Activated naive CD4-positive, alpha-beta T cell treated with anti-CD3 and anti-CD28 coated beads for 36 hours (primary cell): Measurements from ENCODE around the gene TNRC6C. TPM values are rescaled to one million over a fixed set of nuclear protein-coding genes. Genes with fewer than 3 reads are reported as not detected.
A peak's percentile ranks its signal among the peaks of the same experiment; 100 is the strongest.

Source experiments
- CTCF ChIA-PET: fragments of 350-600 bp; sonication (Branson Sonifier 250); formaldehyde crosslinking; loops from one replicate; lab custom pipeline; 2021; ENCODE audit warnings: antibody characterized with exemption; lab: Charles Lee
- DNase-seq: peaks from one replicate; pipeline ENCODE4 v3.0.0-alpha.2; 2020
- H3K27ac Mint-ChIP-seq: one replicate; pipeline ENCODE4 v1.8.0; 2021; ENCODE audit warnings: mild to moderate bottlenecking, mixed read lengths
- H3K27me3 Mint-ChIP-seq: one replicate; pipeline ENCODE4 v1.8.0; 2021; ENCODE audit warnings: low read depth, mixed read lengths
- H3K36me3 Mint-ChIP-seq: one replicate; pipeline ENCODE4 v1.8.0; 2021; ENCODE audit warnings: low read depth, mixed read lengths
- H3K4me1 Mint-ChIP-seq: one replicate; pipeline ENCODE4 v1.8.0; 2021; ENCODE audit warnings: low read depth, mixed read lengths
- H3K4me3 Mint-ChIP-seq: one replicate; pipeline ENCODE4 v1.8.0; 2021; ENCODE audit warnings: mild to moderate bottlenecking, moderate library complexity, mixed read lengths
- H3K9me3 Mint-ChIP-seq: one replicate; pipeline ENCODE4 v1.8.0; 2021; ENCODE audit warnings: mixed read lengths
- intact Hi-C: fragments of 100-400 bp; cut with micrococcal nuclease; formaldehyde crosslinking; loops from one replicate; pipeline ENCODE4 v1.15.1; 2023
- total RNA-seq, 2 experiments: library from RNA; stranded (reverse); gene quantifications; one replicate each; pipeline ENCODE4 v1.2.3, GENCODE V29; 2021

The TNRC6C gene
- total RNA-seq, 2 experiments from 2014 or later: 11.4 to 12.8 TPM

- peaks cover 2% of the 10 kb centered on the region for H3K9me3 Mint-ChIP-seq
- peaks cover 26% of the 10 kb centered on the region for H3K36me3 Mint-ChIP-seq
- no peak overlapping the region for H3K4me3 Mint-ChIP-seq
- CTCF ChIA-PET: interaction anchor here (0.9 kb wide), 1 partner anchor 31 kb away, joined by 3 read pairs; no protein-coding TSS in a partner anchor
- DNase-seq: no peak
- intact Hi-C loops: no loop called here
- H3K4me1 Mint-ChIP-seq: peaks cover 15% of the 10 kb centered on the region
- H3K27ac Mint-ChIP-seq: no peak overlapping the region
- H3K27me3 Mint-ChIP-seq: no peaks in the 10 kb centered on the region
Measured at GRCh38 chr17:78103311-78103710, 144.8 kb downstream of the TNRC6C start.

GRCh38 chr17:78104540-78104941 is 146.0 kb downstream of the TNRC6C start:
- Mint-ChIP-seq H3K4me1 (peaks cover 17% of the 10 kb centered on the region), H3K9me3 (no peaks in the 10 kb centered on the region), H3K36me3 (peaks cover 19% of the 10 kb centered on the region), H3K27ac (no peak overlapping the region), H3K4me3 (no peak overlapping the region), H3K27me3 (no peaks in the 10 kb centered on the region)
- DNase-seq: no peak
- intact Hi-C loops: no loop called here
- CTCF ChIA-PET: no interaction called here

- Mint-ChIP-seq H3K27me3 (no peaks in the 10 kb centered on the region), H3K4me1 (peaks cover 19% of the 10 kb centered on the region), H3K9me3 (no peaks in the 10 kb centered on the region), H3K27ac (no peak overlapping the region), H3K4me3 (no peak overlapping the region), H3K36me3 (peaks cover 14% of the 10 kb centered on the region)
- CTCF ChIA-PET: no interaction called here
- intact Hi-C loops: no loop called here
- no peak for DNase-seq
Measured at GRCh38 chr17:78105101-78105500, 146.6 kb downstream of the TNRC6C start.

DNA sequence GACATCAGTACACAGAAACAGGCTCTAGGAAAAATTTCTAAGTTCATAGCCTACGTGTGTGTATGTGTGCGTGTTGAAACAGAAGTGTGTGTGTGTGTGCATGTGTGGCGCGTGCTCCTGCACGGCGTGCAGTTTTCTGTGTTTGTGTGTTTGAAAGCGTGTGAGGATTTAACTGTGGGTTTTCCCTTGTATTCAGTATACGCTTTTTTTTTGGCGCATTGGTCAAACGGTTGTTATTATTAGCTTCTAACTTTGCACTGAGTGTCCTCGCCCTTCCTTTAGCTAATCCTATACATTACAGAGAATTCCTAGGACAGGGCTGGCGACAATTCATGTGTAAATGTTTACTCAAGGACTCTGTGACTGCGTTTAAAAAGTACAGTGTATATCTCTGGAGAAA is 147.0 kb downstream of the TNRC6C start:
- DNase-seq: no peak
- no peak overlapping the region for H3K27ac Mint-ChIP-seq
- no peaks in the 10 kb centered on the region for H3K9me3 Mint-ChIP-seq
- intact Hi-C loops: no loop called here
- H3K27me3 Mint-ChIP-seq: no peaks in the 10 kb centered on the region
- CTCF ChIA-PET: interaction anchor here (0.6 kb wide), 1 partner anchor 87 kb away, joined by 3 read pairs; no protein-coding TSS in a partner anchor
- H3K36me3 Mint-ChIP-seq: peaks cover 15% of the 10 kb centered on the region
- H3K4me1 Mint-ChIP-seq: peaks cover 20% of the 10 kb centered on the region
- no peak overlapping the region for H3K4me3 Mint-ChIP-seq

DNA sequence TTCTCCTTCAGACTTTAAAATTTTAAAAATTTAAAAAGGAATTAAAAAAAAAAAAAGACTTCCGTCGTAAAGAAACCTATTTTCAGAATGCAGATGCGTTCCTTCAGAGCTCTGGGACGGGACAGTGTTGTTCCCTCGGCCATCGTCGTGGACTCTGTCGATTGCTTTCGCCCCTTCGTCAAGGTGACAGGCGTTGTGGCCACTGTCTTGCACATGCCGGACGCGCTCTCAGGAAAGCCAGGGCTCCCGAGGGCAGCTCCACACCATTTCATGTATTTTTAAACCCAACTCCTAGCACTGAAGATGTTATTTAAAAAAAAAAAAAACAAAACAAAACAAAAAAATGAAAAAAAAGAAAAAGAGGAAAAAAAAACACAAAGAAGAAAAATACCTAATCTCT is 147.7 kb downstream of the TNRC6C start:
- DNase-seq: no peak
- intact Hi-C loops: no loop called here
- Mint-ChIP-seq H3K9me3 (no peaks in the 10 kb centered on the region), H3K4me1 (peaks cover 20% of the 10 kb centered on the region), H3K36me3 (peaks cover 13% of the 10 kb centered on the region), H3K4me3 (no peak overlapping the region), H3K27me3 (no peaks in the 10 kb centered on the region), H3K27ac (no peak overlapping the region)
- CTCF ChIA-PET: interaction anchor here (0.6 to 0.7 kb wide), 3 partner anchors 13 to 144 kb away, joined by 3 to 4 read pairs (median 3); no protein-coding TSS in a partner anchor

- peaks cover 10% of the 10 kb centered on the region for H3K36me3 Mint-ChIP-seq
- no peaks in the 10 kb centered on the region for H3K9me3 Mint-ChIP-seq
- intact Hi-C loops: no loop called here
- peaks cover 20% of the 10 kb centered on the region for H3K4me1 Mint-ChIP-seq
- DNase-seq: peak; percentile 36
- no peak overlapping the region for H3K4me3 Mint-ChIP-seq
- peak overlapping the region; percentile 51 for H3K27ac Mint-ChIP-seq
- CTCF ChIA-PET: interaction anchor here (0.7 to 10.2 kb wide), 3 partner anchors 22 to 67 kb away, joined by 3 to 100 read pairs (median 7); no protein-coding TSS in a partner anchor
- H3K27me3 Mint-ChIP-seq: no peaks in the 10 kb centered on the region
Measured at GRCh38 chr17:78107457-78107856, 149.0 kb downstream of the TNRC6C start.

DNA sequence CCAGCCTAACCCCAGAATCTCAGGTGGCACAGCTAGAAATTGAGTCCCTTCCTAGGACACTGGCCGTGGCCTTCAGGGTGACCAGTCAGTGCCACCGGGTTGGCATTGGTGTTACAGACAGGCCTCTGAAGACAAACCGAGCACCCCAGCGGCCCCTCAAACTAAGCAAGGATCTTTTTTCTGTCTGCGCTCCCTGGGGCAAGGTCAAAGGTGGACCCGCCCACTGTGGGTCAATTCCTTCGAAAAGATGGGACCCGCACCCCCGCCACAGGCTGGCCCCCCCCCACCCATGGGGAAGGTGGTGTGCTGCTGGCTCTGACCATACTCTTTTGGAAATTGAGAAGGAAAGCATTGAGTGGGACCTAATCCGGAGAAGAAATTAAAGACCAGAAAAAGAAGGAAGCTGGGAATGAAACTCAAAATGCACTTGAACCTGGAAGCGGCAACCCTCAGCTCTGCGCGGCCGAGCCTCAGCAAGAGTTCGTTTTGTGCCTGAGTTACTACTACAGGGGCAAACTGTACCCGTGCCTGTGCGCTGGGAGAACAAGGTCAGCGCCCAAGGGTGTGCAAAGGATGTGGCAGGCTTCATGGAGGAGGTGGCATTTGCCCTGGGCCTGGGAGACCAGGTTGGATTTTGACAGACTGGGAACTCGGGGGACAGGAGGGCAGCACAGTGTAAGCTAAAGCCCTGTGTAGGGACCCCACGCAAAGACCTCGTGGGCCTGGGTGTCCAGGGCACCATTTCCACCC is 149.6 kb downstream of the TNRC6C start:
- H3K36me3 Mint-ChIP-seq: peaks cover 12% of the 10 kb centered on the region
- CTCF ChIA-PET: interaction anchor here (1.1 to 10.2 kb wide), 4 partner anchors 12 to 29 kb away, joined by 3 to 100 read pairs (median 6); partner anchors contain the start of gene TMC8
- intact Hi-C loops: no loop called here
- H3K9me3 Mint-ChIP-seq: no peaks in the 10 kb centered on the region
- no peak for DNase-seq
- H3K27ac Mint-ChIP-seq: peak overlapping the region; percentile 51
- H3K4me1 Mint-ChIP-seq: peaks cover 26% of the 10 kb centered on the region
- no peak overlapping the region for H3K4me3 Mint-ChIP-seq
- H3K27me3 Mint-ChIP-seq: no peaks in the 10 kb centered on the region

DNA sequence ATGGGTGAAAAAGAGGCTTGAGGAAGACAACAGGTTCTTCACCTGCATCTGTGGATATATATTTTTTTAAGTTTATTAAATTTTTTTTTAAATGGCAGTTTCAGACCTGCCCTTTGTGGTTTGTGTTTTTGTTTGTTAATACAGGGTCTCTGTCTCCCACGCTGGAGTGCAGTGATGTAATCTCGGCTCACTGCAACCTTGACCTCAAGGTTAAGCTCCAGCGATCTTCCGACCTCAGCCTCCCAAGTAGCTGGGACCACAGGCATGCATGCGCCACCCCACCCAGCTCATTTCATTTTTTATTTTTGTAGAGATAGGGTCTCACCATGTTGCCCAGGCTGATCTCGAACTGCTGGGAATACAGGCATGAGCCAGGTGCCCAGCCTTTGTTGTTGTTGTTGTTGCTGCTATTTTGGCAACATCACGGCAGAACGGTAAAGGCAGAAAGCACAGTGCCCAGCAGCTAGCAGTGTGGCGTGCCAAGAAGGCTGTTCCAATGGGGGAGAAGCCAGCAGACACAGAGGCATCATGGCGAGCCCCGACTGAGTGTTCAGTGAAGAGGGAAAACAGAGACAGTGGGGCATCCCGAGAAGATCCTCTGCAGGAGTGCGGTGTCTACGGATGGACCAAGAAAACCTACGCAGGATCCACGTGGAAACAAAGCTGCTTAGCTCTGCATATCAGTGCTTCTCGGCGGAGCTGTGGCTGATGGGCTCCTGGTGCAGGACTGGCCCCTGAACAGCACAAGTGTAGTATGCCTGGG is 150.4 kb downstream of the TNRC6C start:
- Mint-ChIP-seq H3K9me3 (no peaks in the 10 kb centered on the region), H3K4me1 (peaks cover 33% of the 10 kb centered on the region), H3K36me3 (peaks cover 11% of the 10 kb centered on the region), H3K4me3 (no peak overlapping the region), H3K27ac (peak overlapping the region; percentile 41), H3K27me3 (no peaks in the 10 kb centered on the region)
- intact Hi-C loops: no loop called here
- CTCF ChIA-PET: interaction anchor here (0.9 to 10.2 kb wide), 5 partner anchors 12 to 107 kb away, joined by 3 to 100 read pairs (median 4); partner anchors contain the start of gene TMC8
- no peak for DNase-seq

DNA sequence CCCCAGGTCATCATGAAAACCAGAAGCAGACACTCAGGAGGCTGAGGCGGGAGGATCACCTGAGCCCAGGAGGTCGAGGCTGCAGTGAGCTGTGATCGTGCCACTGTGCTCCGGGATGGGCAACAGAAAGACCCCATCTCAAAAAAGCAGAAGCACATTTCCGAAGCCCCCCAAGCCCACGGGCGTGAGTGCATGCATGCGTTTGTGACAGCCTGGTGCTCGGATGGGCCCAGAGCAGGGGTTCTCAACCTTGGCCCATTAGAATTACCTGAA is 150.9 kb downstream of the TNRC6C start:
- Mint-ChIP-seq H3K4me1 (peaks cover 38% of the 10 kb centered on the region), H3K36me3 (peaks cover 14% of the 10 kb centered on the region), H3K9me3 (no peaks in the 10 kb centered on the region), H3K27me3 (no peaks in the 10 kb centered on the region), H3K4me3 (no peak overlapping the region), H3K27ac (no peak overlapping the region)
- CTCF ChIA-PET: interaction anchor here (0.9 to 10.2 kb wide), 4 partner anchors 21 to 107 kb away, joined by 3 to 100 read pairs (median 5); partner anchors contain the start of gene TMC8
- intact Hi-C loops: no loop called here
- DNase-seq: no peak

DNA sequence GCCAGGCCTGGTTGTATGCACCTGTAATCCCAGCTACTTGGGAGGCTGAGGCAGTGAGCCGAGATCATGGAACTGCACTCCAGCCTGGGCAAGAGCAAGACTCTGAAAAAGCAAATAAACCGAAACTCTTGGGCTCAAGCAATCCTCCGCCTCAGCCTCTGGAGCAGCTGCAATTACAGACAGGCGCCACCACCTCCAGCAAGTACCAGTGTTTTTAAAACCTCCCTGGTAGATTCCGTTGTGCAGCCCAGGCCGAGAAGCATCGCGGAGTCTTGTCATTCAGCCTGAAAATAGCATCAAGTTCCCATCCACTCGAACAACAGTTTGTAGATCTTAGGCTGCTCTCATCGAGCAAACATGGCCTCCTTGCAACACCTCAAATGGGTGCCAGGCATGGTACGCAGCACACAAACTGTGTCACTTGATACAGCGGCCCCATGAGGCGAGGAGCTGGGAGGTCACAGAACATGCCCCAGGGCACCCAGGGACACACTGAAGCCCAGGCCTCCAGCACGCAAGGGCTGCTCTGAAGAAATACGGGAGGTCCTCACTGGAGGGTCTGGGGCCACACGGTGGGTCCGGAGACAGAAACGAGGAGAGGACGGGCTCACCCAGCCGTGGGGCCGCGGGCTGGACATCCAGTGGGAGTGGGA is 152.0 kb downstream of the TNRC6C start:
- DNase-seq: no peak
- H3K9me3 Mint-ChIP-seq: no peaks in the 10 kb centered on the region
- CTCF ChIA-PET: interaction anchor here (1.9 to 10.2 kb wide), 2 partner anchors 26 kb away, joined by 4 to 100 read pairs; no protein-coding TSS in a partner anchor
- intact Hi-C loops: loop anchor here (5.0 kb wide), 1 partner anchor 88 kb away; no protein-coding TSS in a partner anchor
- no peak overlapping the region for H3K4me3 Mint-ChIP-seq
- H3K36me3 Mint-ChIP-seq: peaks cover 14% of the 10 kb centered on the region
- no peaks in the 10 kb centered on the region for H3K27me3 Mint-ChIP-seq
- H3K27ac Mint-ChIP-seq: no peak overlapping the region
- H3K4me1 Mint-ChIP-seq: peaks cover 42% of the 10 kb centered on the region

GRCh38 chr17:78111016-78111726 is 152.7 kb downstream of the TNRC6C start:
- intact Hi-C loops: loop anchor here (5.0 kb wide), 1 partner anchor 89 kb away; no protein-coding TSS in a partner anchor
- CTCF ChIA-PET: interaction anchor here (0.8 to 10.2 kb wide), 5 partner anchors 11 to 66 kb away, joined by 3 to 100 read pairs (median 4); no protein-coding TSS in a partner anchor
- peaks cover 14% of the 10 kb centered on the region for H3K36me3 Mint-ChIP-seq
- H3K27ac Mint-ChIP-seq: no peak overlapping the region
- no peaks in the 10 kb centered on the region for H3K9me3 Mint-ChIP-seq
- peaks cover 42% of the 10 kb centered on the region for H3K4me1 Mint-ChIP-seq
- H3K27me3 Mint-ChIP-seq: no peaks in the 10 kb centered on the region
- H3K4me3 Mint-ChIP-seq: no peak overlapping the region
- DNase-seq: no peak
